Measurements from ENCODE around the gene ERGIC3.

- TF ChIP-seq CTCF (IDR thresholded peaks at IDR 0.05) (no peak), POLR2A (IDR thresholded peaks at IDR 0.05; ENCODE audit: low read length) (no peak), CHD2 (IDR thresholded peaks at IDR 0.05; ENCODE audit: low read length, partially characterized antibody) (no peak), SMC3 (IDR thresholded peaks at IDR 0.05) (no peak), KDM5A (IDR thresholded peaks at IDR 0.05) (no peak)
These were observed 45.6 kb downstream of the ERGIC3 start for GRCh38 chr20:35587436-35587835.

All from A549 (cell line).